H9 (cell line): ENCODE data around the gene RBP4. TPM values are rescaled to one million over a fixed set of nuclear protein-coding genes. Genes with fewer than 3 reads are reported as not detected.

ENCODE experiments used
- DNase-seq: peaks from one replicate; pipeline ENCODE4 v3.0.0-alpha.2; 2017
- H2AFZ ChIP-seq: one replicate; pipeline ENCODE4 v1.6.1; 2013; ENCODE audit warnings: mild to moderate bottlenecking, low read length, control low read depth, moderate library complexity
- H2AK5ac ChIP-seq: 2 replicates; pipeline ENCODE4 v1.6.1; 2013; ENCODE audit warnings: low read length, control low read depth, mixed read lengths; ENCODE audit not compliant: insufficient read length
- H2BK120ac ChIP-seq: one replicate; pipeline ENCODE4 v1.6.1; 2013; ENCODE audit warnings: low read depth, mild to moderate bottlenecking, low read length, control low read depth, inconsistent platforms; ENCODE audit not compliant: poor library complexity, severe bottlenecking
- H2BK12ac ChIP-seq: 2 replicates; pipeline ENCODE4 v1.6.1; 2013; ENCODE audit warnings: low read length, control low read depth, mixed read lengths, low read depth; ENCODE audit not compliant: insufficient read length
- H2BK15ac ChIP-seq: 2 replicates; pipeline ENCODE4 v1.6.1; 2013; ENCODE audit warnings: low read depth, low read length, control low read depth
- H2BK20ac ChIP-seq: one replicate; pipeline ENCODE4 v1.6.1; 2013; ENCODE audit warnings: low read depth, mild to moderate bottlenecking, low read length, control low read depth, inconsistent platforms; ENCODE audit not compliant: poor library complexity, severe bottlenecking
- H2BK5ac ChIP-seq: 2 replicates; pipeline ENCODE4 v1.6.1; 2013; ENCODE audit warnings: low read length, control low read depth, mixed read lengths; ENCODE audit not compliant: insufficient read length
- H3K14ac ChIP-seq: 2 replicates; pipeline ENCODE4 v1.6.1; 2013; ENCODE audit warnings: low read length, control low read depth; ENCODE audit not compliant: insufficient read depth
- H3K18ac ChIP-seq: 2 replicates; pipeline ENCODE4 v1.6.1; 2013; ENCODE audit warnings: low read depth, mild to moderate bottlenecking, mixed read lengths, low read length, control low read depth; ENCODE audit not compliant: insufficient read length
- H3K23ac ChIP-seq: 2 replicates; pipeline ENCODE4 v1.6.1; 2013; ENCODE audit warnings: low read length, control low read depth, mixed read lengths, low read depth; ENCODE audit not compliant: insufficient read length
- H3K23me2 ChIP-seq: 2 replicates; pipeline ENCODE4 v1.6.1; 2013; ENCODE audit warnings: low read depth, mild to moderate bottlenecking, mixed read lengths, low read length, control low read depth; ENCODE audit not compliant: insufficient read length, poor library complexity, severe bottlenecking
- H3K27ac ChIP-seq: 2 replicates; pipeline ENCODE4 v1.5.1; 2013; ENCODE audit warnings: low read length, control low read depth, mixed read lengths, low read depth; ENCODE audit not compliant: insufficient read length
- H3K27me3 ChIP-seq: 2 replicates; pipeline ENCODE4 v1.6.1; 2013; ENCODE audit warnings: low read length, control low read depth, inconsistent platforms; ENCODE audit not compliant: insufficient read depth
- H3K4ac ChIP-seq: 2 replicates; pipeline ENCODE4 v1.6.1; 2013; ENCODE audit warnings: low read depth, mild to moderate bottlenecking, control low read depth, inconsistent platforms, low read length, moderate library complexity
- H3K4me1 ChIP-seq: 2 replicates; pipeline ENCODE4 v1.6.1; 2013; ENCODE audit warnings: low read length, control low read depth, inconsistent platforms; ENCODE audit not compliant: insufficient read depth
- H3K4me2 ChIP-seq: 2 replicates; pipeline ENCODE4 v1.6.1; 2013; ENCODE audit warnings: low read length, control low read depth, mixed read lengths; ENCODE audit not compliant: insufficient read length, insufficient read depth
- H3K56ac ChIP-seq: 2 replicates; pipeline ENCODE4 v1.6.1; 2013; ENCODE audit warnings: low read depth, mild to moderate bottlenecking, mixed read lengths, low read length, control low read depth; ENCODE audit not compliant: insufficient read length
- H3K79me1 ChIP-seq: 2 replicates; pipeline ENCODE4 v1.6.1; 2013; ENCODE audit warnings: low read depth, mild to moderate bottlenecking, moderate library complexity, low read length, control low read depth, inconsistent platforms; ENCODE audit not compliant: insufficient read depth, poor library complexity, severe bottlenecking
- H3K79me2 ChIP-seq: 2 replicates; pipeline ENCODE4 v1.6.1; 2013; ENCODE audit warnings: low read length, control low read depth, inconsistent platforms; ENCODE audit not compliant: insufficient read depth
- H3K9ac ChIP-seq: 2 replicates; pipeline ENCODE4 v1.6.1; 2013; ENCODE audit warnings: low read length, control low read depth, mixed read lengths; ENCODE audit not compliant: insufficient read length; ENCODE audit errors: extremely low read depth
- H3K9me3 ChIP-seq: one replicate; pipeline ENCODE4 v1.6.1; 2013; ENCODE audit warnings: low read depth, low read length, inconsistent platforms; ENCODE audit not compliant: control insufficient read depth
- H3T11ph ChIP-seq: one replicate; pipeline ENCODE4 v1.6.1; 2013; ENCODE audit warnings: mild to moderate bottlenecking, low read length, control low read depth, inconsistent platforms
- H4K20me1 ChIP-seq: one replicate; pipeline ENCODE4 v1.6.1; 2013; ENCODE audit not compliant: control insufficient read depth, insufficient read length, insufficient read depth
- H4K5ac ChIP-seq: 2 replicates; pipeline ENCODE4 v1.6.1; 2013; ENCODE audit warnings: low read depth, mild to moderate bottlenecking, mixed read lengths, low read length, control low read depth; ENCODE audit not compliant: insufficient read length
- H4K8ac ChIP-seq: replicated peaks from 2 replicates; pipeline ENCODE4 v1.6.1; 2013; ENCODE audit warnings: low read length, control low read depth, mixed read lengths, low read depth; ENCODE audit not compliant: insufficient read length
- H4K91ac ChIP-seq: 2 replicates; pipeline ENCODE4 v1.6.1; 2013; ENCODE audit warnings: low read depth, mild to moderate bottlenecking, moderate library complexity, mixed read lengths, low read length, control low read depth; ENCODE audit not compliant: insufficient read length
- H3K27ac Mint-ChIP-seq, 3 experiments: 2 replicates in 2 of 3; 3 replicates in 1 of 3; pipeline ENCODE4 v1.8.0; 2020 to 2021; ENCODE audit warnings: mixed read lengths in 3 of 3, mild to moderate bottlenecking in 1 of 3, moderate library complexity in 1 of 3
- H3K27me3 Mint-ChIP-seq: 2 replicates; pipeline ENCODE4 v1.8.0; 2021; ENCODE audit warnings: low read depth, mild to moderate bottlenecking, moderate library complexity, mixed read lengths
- H3K36me3 Mint-ChIP-seq, 3 experiments: 2 replicates in 2 of 3; 3 replicates in 1 of 3; pipeline ENCODE4 v1.8.0; 2020 to 2021; ENCODE audit warnings: low read depth in 3 of 3, mixed read lengths in 3 of 3; ENCODE audit not compliant: insufficient read depth in 1 of 3
- H3K4me1 Mint-ChIP-seq, 2 experiments: 2 replicates each; pipeline ENCODE4 v1.8.0; 2020; ENCODE audit warnings: mixed read lengths in 2 of 2
- H3K4me3 Mint-ChIP-seq, 2 experiments: 2 replicates in 1 of 2; 3 replicates in 1 of 2; pipeline ENCODE4 v1.8.0; 2020 to 2021; ENCODE audit warnings: mild to moderate bottlenecking in 2 of 2, mixed read lengths in 2 of 2, moderate library complexity in 1 of 2
- H3K9me3 Mint-ChIP-seq, 2 experiments: 2 replicates in 1 of 2; 3 replicates in 1 of 2; pipeline ENCODE4 v1.8.0; 2020; ENCODE audit warnings: mild to moderate bottlenecking in 2 of 2, mixed read lengths in 2 of 2, moderate library complexity in 1 of 2
- CTCF ChIP-seq: fragments of 200-600 bp; sonication (generic); conservative IDR thresholded peaks from 3 replicates; pipeline ENCODE4 v1.8.0; 2021; ENCODE audit warnings: antibody characterized with exemption, mild to moderate bottlenecking
- WGBS: extraction: QIAGEN DNeasy Blood & Tissue Kit; methylation state at CpG from one replicate; pipeline ENCODE4 v1.1.7; 2013; ENCODE audit warnings: missing lambda C conversion rate, low lambda C conversion rate, mixed read lengths; ENCODE audit not compliant: insufficient read length; ENCODE audit errors: extremely low coverage; 5-methylcytosine and 5-hydroxymethylcytosine counted together
- total RNA-seq: library from RNA; stranded (reverse); gene quantifications from 2 replicates; pipeline ENCODE4 v1.2.1, GENCODE V29; 2021

The RBP4 gene
- total RNA-seq, 1 experiment from 2014 or later, result not detected

DNA sequence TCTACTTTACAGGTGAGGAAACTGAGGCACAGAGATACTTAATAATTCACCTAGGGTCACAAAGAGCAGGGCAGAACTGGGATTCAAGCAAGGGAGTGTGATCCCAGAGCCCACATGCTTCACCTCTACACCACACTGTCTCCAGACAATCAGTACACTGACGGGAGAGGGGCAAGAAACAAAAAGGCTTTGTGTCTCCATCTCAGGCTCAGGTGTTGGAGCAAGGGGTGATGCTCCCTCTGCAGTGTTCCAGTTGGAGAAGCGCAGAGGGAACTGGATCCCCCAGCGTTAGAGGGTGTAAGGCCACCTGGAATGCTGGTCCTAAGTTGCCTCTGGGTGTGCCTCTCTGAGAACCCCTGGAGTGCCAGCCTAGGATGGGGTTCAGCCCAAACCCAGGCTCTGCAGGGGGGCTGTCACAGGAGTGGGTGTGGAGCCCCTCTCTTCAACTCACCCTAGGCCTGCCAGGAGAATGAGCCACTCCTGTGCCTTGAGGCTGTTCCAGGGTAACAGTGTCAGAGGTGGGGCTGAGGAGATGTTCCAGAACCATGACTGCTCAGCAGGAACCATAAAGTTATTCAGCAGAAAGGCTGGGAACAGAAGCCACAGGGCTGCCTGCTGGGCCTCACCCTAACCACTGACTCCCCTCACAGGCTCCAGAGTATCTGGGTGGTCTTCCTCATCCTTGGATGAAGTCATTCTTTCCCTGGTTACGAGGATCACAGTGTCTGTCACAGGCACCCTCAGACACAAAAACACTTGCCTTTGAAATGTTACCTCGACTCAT is 5.5 kb downstream of the RBP4 start:
- Histone ChIP-seq H3K14ac (no peak overlapping the region), H2BK20ac (no peak overlapping the region), H3K18ac (no peak overlapping the region), H4K91ac (no peak overlapping the region), H3K27me3 (peaks cover 8% of the 10 kb centered on the region; the same call in 1 of the 2 replicates), H3K56ac (no peak overlapping the region), H2BK120ac (no peak overlapping the region), H2BK15ac (no peak overlapping the region), H2AK5ac (no peak overlapping the region), H3K23ac (no peak overlapping the region), H3K79me1 (no peaks in the 10 kb centered on the region), H3K4me2 (no peak overlapping the region), H3K4ac (no peak overlapping the region), H3K4me1 (no peaks in the 10 kb centered on the region; the same call in 1 of the 2 replicates), H3K23me2 (no peaks in the 10 kb centered on the region), H3K9me3 (no peaks in the 10 kb centered on the region), H4K8ac (no peak overlapping the region), H3K27ac (no peak overlapping the region), H2BK12ac (no peak overlapping the region), H3T11ph (no peak overlapping the region), H3K79me2 (no peaks in the 10 kb centered on the region), H2AFZ (no peak overlapping the region), H3K9ac (no peak overlapping the region), H4K20me1 (no peaks in the 10 kb centered on the region), H4K5ac (no peak overlapping the region), H2BK5ac (no peak overlapping the region)
- Mint-ChIP-seq H3K36me3 (no peaks in the 10 kb centered on the region), H3K27me3 (peaks cover 42% of the 10 kb centered on the region), H3K4me1 (peaks cover 21 to 23% of the 10 kb centered on the region in 2 experiments), H3K9me3 (no peaks in the 10 kb centered on the region), H3K4me3 (no peak overlapping the region), H3K27ac (no peak overlapping the region)
- no peak for TF ChIP-seq CTCF
- DNase-seq, result no peak
- WGBS, result no CpG with 5 or more reads among the region's 5 CpGs
